Esophagus squamous epithelium (tissue), 4 donors: ENCODE measurements around the gene RUNX1.

Source experiments
- POLR2A ChIP-seq, 4 donors: fragments of 450-650 bp; IDR thresholded peaks; one replicate each; pipeline ENCODE4 v1.6.1; 2017; ENCODE audit warnings: antibody characterized with exemption in 4 of 4, mild to moderate bottlenecking in 4 of 4, moderate library complexity in 3 of 4
- TF ChIP-seq, protein P1 (sequence below), 6 experiments: fragments of 450-650 bp in 4 of 6; fragments of 200-600 bp in 2 of 6; sonication (generic) in 2 of 6; IDR thresholded peaks; one replicate each; pipeline ENCODE4 v1.5.1; 2016 to 2019; ENCODE audit warnings: antibody characterized with exemption in 6 of 6, mild to moderate bottlenecking in 4 of 6, moderate library complexity in 4 of 6

DNA sequence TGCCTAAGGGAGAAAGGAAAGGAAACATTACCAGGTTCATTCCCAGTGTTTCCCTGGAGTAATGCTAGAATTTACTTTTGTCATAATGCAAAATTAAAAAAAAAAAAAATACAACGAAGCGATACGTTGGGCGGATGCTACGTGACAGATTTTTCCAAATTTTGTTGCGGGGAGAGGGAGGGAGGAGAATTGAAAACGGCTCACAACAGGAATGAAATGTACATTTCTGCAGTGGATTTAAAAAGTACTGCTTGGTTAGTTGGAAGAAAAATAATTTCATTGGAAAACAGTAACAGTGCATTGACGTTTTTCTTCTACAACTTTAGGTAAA is 157.5 kb downstream of the RUNX1 start:
- TF ChIP-seq, protein P1, sequence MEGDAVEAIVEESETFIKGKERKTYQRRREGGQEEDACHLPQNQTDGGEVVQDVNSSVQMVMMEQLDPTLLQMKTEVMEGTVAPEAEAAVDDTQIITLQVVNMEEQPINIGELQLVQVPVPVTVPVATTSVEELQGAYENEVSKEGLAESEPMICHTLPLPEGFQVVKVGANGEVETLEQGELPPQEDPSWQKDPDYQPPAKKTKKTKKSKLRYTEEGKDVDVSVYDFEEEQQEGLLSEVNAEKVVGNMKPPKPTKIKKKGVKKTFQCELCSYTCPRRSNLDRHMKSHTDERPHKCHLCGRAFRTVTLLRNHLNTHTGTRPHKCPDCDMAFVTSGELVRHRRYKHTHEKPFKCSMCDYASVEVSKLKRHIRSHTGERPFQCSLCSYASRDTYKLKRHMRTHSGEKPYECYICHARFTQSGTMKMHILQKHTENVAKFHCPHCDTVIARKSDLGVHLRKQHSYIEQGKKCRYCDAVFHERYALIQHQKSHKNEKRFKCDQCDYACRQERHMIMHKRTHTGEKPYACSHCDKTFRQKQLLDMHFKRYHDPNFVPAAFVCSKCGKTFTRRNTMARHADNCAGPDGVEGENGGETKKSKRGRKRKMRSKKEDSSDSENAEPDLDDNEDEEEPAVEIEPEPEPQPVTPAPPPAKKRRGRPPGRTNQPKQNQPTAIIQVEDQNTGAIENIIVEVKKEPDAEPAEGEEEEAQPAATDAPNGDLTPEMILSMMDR (IDR thresholded peaks at IDR 0.05) = no peak
- TF ChIP-seq POLR2A (IDR thresholded peaks at IDR 0.05) = no peak
